Astrocyte (in vitro differentiated cells and primary cell): ENCODE results near the gene RYR2. TPM values are rescaled to one million over a fixed set of nuclear protein-coding genes. Genes with fewer than 3 reads are reported as not detected.
A peak's percentile ranks its signal among the peaks of the same experiment; 100 is the strongest.
"Not testable (repeated sequence)": the region's sequence is repeated elsewhere in the genome, so short reads cannot be mapped to it uniquely, and the experiment has no call there.

Source experiments
- DNase-seq: peaks from one replicate; pipeline ENCODE4 v3.0.0-alpha.2; 2010; ENCODE audit warnings: low read depth
- FAIRE-seq: peaks from 2 replicates; lab custom pipeline; 2011; peaks lifted over from hg19 to GRCh38; lab: Jason Lieb, UNC
- H2AFZ ChIP-seq: 2 replicates; pipeline ENCODE4 v1.6.0; 2012; ENCODE audit warnings: low read depth, low read length, inconsistent platforms
- H3K27ac ChIP-seq: 2 replicates; pipeline ENCODE4 v1.5.1; 2011; ENCODE audit warnings: low read depth, low read length, inconsistent platforms
- H3K27me3 ChIP-seq: 2 replicates; pipeline ENCODE4 v1.6.0; 2011; ENCODE audit warnings: low read length, inconsistent platforms; ENCODE audit not compliant: insufficient read depth
- H3K36me3 ChIP-seq: 2 replicates; pipeline ENCODE4 v1.5.1; 2011; ENCODE audit warnings: low read length, inconsistent platforms; ENCODE audit not compliant: insufficient read depth
- H3K4me1 ChIP-seq: 2 replicates; pipeline ENCODE4 v1.5.1; 2011; ENCODE audit warnings: low read length, inconsistent platforms; ENCODE audit not compliant: insufficient read depth
- H3K4me2 ChIP-seq: 2 replicates; pipeline ENCODE4 v1.6.0; 2012; ENCODE audit warnings: low read length, inconsistent platforms
- H3K4me3 ChIP-seq: 2 replicates; pipeline ENCODE4 v1.5.1; 2011; ENCODE audit warnings: low read depth, mild to moderate bottlenecking, low read length, inconsistent platforms; ENCODE audit not compliant: insufficient read depth
- H3K79me2 ChIP-seq: 2 replicates; pipeline ENCODE4 v1.6.0; 2012; ENCODE audit warnings: mild to moderate bottlenecking, low read length, inconsistent platforms; ENCODE audit not compliant: insufficient read depth
- H3K9ac ChIP-seq: 2 replicates; pipeline ENCODE4 v1.6.0; 2012; ENCODE audit warnings: mild to moderate bottlenecking, low read length, inconsistent platforms
- H3K9me3 ChIP-seq: 2 replicates; pipeline ENCODE4 v1.5.1; 2012; ENCODE audit warnings: low read depth, mild to moderate bottlenecking, low read length, inconsistent platforms; ENCODE audit not compliant: insufficient read depth
- H4K20me1 ChIP-seq: 2 replicates; pipeline ENCODE4 v1.6.0; 2012; ENCODE audit warnings: low read length, inconsistent platforms; ENCODE audit not compliant: insufficient read depth
- H3K27ac Mint-ChIP-seq: one replicate; pipeline ENCODE4 v1.8.0; 2021; ENCODE audit warnings: mild to moderate bottlenecking, mixed read lengths; ENCODE audit not compliant: unreplicated experiment
- H3K27me3 Mint-ChIP-seq: one replicate; pipeline ENCODE4 v1.8.0; 2021; ENCODE audit warnings: low read depth, mixed read lengths; ENCODE audit not compliant: unreplicated experiment
- H3K36me3 Mint-ChIP-seq: one replicate; pipeline ENCODE4 v1.8.0; 2021; ENCODE audit warnings: low read depth, mixed read lengths; ENCODE audit not compliant: unreplicated experiment
- H3K4me1 Mint-ChIP-seq: one replicate; pipeline ENCODE4 v1.8.0; 2021; ENCODE audit warnings: low read depth, mixed read lengths; ENCODE audit not compliant: unreplicated experiment
- H3K4me3 Mint-ChIP-seq: one replicate; pipeline ENCODE4 v1.8.0; 2021; ENCODE audit warnings: mild to moderate bottlenecking, moderate library complexity, mixed read lengths; ENCODE audit not compliant: unreplicated experiment
- H3K9me3 Mint-ChIP-seq: one replicate; pipeline ENCODE4 v1.8.0; 2021; ENCODE audit warnings: mild to moderate bottlenecking, mixed read lengths; ENCODE audit not compliant: unreplicated experiment
- EZH2 ChIP-seq: IDR thresholded peaks from 2 replicates; pipeline ENCODE4 v1.6.1; 2012; ENCODE audit warnings: mild to moderate bottlenecking, low read length, inconsistent platforms; ENCODE audit not compliant: insufficient read depth
- total RNA-seq: library from RNA; stranded (reverse); gene quantifications from 2 replicates; pipeline ENCODE4 v1.2.1, GENCODE V29; 2021
- TF ChIP-seq, protein P1 (sequence below): IDR thresholded peaks from 2 replicates; pipeline ENCODE4 v1.5.1; 2011; ENCODE audit warnings: low read depth, mild to moderate bottlenecking, inconsistent platforms, low read length, moderate library complexity; ENCODE audit not compliant: insufficient read depth

The RYR2 gene
- total RNA-seq, 1 donor from 2014 or later, result 0.30 TPM

DNA sequence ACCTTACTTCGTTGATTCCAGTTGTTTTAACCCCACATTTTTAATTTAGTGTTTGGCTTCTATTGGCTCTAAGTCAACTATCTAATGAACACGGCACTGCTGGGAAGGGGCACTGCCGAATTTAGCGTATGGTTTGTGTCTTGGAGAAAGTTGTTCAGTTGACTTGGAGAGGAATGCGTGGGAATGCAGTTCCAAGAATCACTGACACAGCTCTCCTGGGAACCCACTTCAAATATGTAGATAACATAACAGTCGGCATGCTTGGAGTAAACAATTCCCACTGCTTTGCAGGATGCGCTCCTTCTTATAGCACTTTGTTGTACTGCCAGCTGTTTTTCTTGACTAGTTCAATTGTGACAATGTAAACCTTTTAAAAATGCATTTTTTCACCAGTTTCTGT, 104.3 kb downstream of the RYR2 start:
- TF ChIP-seq, protein P1, sequence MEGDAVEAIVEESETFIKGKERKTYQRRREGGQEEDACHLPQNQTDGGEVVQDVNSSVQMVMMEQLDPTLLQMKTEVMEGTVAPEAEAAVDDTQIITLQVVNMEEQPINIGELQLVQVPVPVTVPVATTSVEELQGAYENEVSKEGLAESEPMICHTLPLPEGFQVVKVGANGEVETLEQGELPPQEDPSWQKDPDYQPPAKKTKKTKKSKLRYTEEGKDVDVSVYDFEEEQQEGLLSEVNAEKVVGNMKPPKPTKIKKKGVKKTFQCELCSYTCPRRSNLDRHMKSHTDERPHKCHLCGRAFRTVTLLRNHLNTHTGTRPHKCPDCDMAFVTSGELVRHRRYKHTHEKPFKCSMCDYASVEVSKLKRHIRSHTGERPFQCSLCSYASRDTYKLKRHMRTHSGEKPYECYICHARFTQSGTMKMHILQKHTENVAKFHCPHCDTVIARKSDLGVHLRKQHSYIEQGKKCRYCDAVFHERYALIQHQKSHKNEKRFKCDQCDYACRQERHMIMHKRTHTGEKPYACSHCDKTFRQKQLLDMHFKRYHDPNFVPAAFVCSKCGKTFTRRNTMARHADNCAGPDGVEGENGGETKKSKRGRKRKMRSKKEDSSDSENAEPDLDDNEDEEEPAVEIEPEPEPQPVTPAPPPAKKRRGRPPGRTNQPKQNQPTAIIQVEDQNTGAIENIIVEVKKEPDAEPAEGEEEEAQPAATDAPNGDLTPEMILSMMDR, result no peak
- no peak for TF ChIP-seq EZH2
- Histone ChIP-seq H3K36me3 (no peaks in the 10 kb centered on the region), H3K4me1 (no peaks in the 10 kb centered on the region), H4K20me1 (no peaks in the 10 kb centered on the region), H3K9ac (no peak overlapping the region), H3K4me2 (no peak overlapping the region), H3K4me3 (no peak overlapping the region), H3K27ac (no peak overlapping the region), H3K9me3 (no peaks in the 10 kb centered on the region), H2AFZ (no peak overlapping the region), H3K79me2 (no peaks in the 10 kb centered on the region), H3K27me3 (no peaks in the 10 kb centered on the region)
- no peak for FAIRE-seq
- Mint-ChIP-seq H3K4me1 (peaks cover 3% of the 10 kb centered on the region), H3K36me3 (no peaks in the 10 kb centered on the region), H3K27me3 (no peaks in the 10 kb centered on the region), H3K27ac (no peak overlapping the region), H3K9me3 (no peaks in the 10 kb centered on the region), H3K4me3 (no peak overlapping the region)
- no peak for DNase-seq

DNA sequence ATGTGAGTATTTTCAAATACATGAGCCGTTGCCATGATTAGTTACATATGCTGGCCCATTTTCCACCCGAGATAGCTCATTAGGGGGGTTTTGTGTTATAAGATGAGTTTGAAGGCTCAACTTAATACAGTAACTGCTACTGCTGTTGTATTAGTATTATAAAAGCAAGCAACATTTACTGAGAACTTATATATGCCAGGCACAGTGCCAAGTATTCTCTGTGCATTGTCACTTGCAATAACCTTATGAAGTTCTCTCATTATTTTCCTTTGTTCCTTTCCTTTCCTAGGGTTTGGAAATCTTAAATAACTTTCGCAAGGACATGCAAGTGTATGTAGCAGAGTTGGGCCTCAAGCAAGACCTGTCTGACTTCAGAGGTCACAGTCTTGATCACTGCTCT, 107.9 kb downstream of the RYR2 start:
- no peak overlapping the region for H3K4me2 ChIP-seq
- Mint-ChIP-seq H3K27ac (no peak overlapping the region), H3K27me3 (no peaks in the 10 kb centered on the region), H3K4me3 (no peak overlapping the region), H3K36me3 (no peaks in the 10 kb centered on the region), H3K4me1 (peaks cover 3% of the 10 kb centered on the region), H3K9me3 (no peaks in the 10 kb centered on the region)
- H3K27ac ChIP-seq, result no peak overlapping the region
- TF ChIP-seq, protein P1, result no peak
- no peak for TF ChIP-seq EZH2
- no peak for FAIRE-seq
- no peaks in the 10 kb centered on the region for H3K9me3 ChIP-seq
- no peaks in the 10 kb centered on the region for H3K27me3 ChIP-seq
- no peaks in the 10 kb centered on the region for H4K20me1 ChIP-seq
- no peak overlapping the region for H2AFZ ChIP-seq
- H3K9ac ChIP-seq, result no peak overlapping the region
- H3K4me1 ChIP-seq, result no peaks in the 10 kb centered on the region
- H3K4me3 ChIP-seq, result no peak overlapping the region
- DNase-seq, result no peak
- H3K36me3 ChIP-seq, result no peaks in the 10 kb centered on the region
- no peaks in the 10 kb centered on the region for H3K79me2 ChIP-seq

DNA sequence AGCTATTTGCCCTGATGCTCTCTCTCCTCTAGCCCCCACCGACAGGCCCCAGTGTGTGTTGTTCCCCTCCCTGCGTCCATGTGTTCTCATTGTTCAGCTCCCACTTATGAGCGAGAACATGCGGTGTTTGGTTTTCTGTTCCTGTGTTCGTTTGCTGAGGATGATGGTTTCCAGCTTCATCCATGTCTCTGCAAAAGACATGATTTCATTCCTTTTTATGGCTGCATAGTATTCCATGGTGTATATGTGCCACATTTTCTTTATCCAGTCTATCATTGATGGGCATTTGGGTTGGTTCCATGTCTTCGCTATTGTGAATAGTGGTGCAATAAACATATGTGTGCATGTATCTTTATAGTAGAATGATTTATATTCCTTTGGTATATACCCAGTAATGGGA, 110.0 kb downstream of the RYR2 start:
- not testable (repeated sequence) for H3K27me3 ChIP-seq, H3K9ac ChIP-seq, H3K9me3 Mint-ChIP-seq, H4K20me1 ChIP-seq, H2AFZ ChIP-seq, H3K4me1 Mint-ChIP-seq, H3K4me3 ChIP-seq, H3K36me3 ChIP-seq, H3K9me3 ChIP-seq, H3K4me1 ChIP-seq, DNase-seq, H3K4me2 ChIP-seq, H3K27ac ChIP-seq, FAIRE-seq, H3K79me2 ChIP-seq, H3K27ac Mint-ChIP-seq, H3K27me3 Mint-ChIP-seq, H3K36me3 Mint-ChIP-seq
- H3K4me3 Mint-ChIP-seq, result peak overlapping the region; percentile 6
